Prostate gland (tissue), 2 donors: ENCODE measurements around the gene DOC2B.

Experiments
- POLR2A ChIP-seq: fragments of 450-650 bp; IDR thresholded peaks from one replicate; pipeline ENCODE4 v1.6.1; 2016; ENCODE audit warnings: antibody characterized with exemption, mild to moderate bottlenecking
- POLR2AphosphoS5 ChIP-seq: sonication (generic); formaldehyde crosslinking; IDR thresholded peaks from one replicate; pipeline ENCODE4 v1.6.1; 2017; ENCODE audit warnings: antibody characterized with exemption
- TF ChIP-seq, protein P1 (sequence below), 4 experiments: fragments of 200-600 bp in 2 of 4; fragments of 450-650 bp in 2 of 4; sonication (generic) in 2 of 4; IDR thresholded peaks; 1 replicate in 3 of 4; 2 replicates in 1 of 4; pipeline ENCODE4 v1.5.1; 2016 to 2019; ENCODE audit warnings: antibody characterized with exemption in 4 of 4, mild to moderate bottlenecking in 2 of 4, moderate library complexity in 2 of 4

DNA sequence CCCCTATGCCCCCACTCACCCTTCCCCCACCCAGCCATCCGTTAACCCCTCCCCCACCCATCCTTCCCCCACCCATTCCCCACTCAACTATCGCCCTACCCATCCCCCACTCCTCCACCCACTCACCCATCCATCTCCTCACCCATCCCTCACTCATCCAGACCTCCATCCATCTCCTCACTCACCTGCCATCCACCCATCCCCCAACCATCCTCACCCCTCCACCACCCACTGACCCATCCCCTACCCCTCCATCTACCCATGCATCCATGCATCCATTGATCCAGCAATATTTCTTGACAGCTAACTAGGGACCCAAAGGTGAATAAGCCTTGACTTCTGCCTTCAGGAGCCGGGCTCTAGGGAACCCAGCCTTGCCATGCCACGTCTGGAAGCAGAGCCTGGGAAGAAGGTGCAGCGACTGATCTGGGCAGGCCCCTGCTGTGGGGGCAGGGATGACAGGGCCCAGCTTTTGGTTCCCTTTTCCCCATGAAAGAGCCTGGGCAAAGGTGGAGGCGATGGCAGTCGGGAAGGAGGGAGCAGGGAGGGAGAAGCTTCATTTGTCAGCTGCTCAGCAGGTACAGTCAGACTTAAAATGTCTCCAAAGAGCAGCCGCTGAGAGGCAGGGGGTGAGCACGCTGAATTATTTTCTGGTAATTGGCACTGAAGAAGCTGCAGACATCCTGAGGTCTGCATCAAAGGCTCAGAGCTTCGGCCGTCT, 23.1 kb upstream of the DOC2B start:
- TF ChIP-seq, protein P1, sequence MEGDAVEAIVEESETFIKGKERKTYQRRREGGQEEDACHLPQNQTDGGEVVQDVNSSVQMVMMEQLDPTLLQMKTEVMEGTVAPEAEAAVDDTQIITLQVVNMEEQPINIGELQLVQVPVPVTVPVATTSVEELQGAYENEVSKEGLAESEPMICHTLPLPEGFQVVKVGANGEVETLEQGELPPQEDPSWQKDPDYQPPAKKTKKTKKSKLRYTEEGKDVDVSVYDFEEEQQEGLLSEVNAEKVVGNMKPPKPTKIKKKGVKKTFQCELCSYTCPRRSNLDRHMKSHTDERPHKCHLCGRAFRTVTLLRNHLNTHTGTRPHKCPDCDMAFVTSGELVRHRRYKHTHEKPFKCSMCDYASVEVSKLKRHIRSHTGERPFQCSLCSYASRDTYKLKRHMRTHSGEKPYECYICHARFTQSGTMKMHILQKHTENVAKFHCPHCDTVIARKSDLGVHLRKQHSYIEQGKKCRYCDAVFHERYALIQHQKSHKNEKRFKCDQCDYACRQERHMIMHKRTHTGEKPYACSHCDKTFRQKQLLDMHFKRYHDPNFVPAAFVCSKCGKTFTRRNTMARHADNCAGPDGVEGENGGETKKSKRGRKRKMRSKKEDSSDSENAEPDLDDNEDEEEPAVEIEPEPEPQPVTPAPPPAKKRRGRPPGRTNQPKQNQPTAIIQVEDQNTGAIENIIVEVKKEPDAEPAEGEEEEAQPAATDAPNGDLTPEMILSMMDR (IDR thresholded peaks at IDR 0.05), result no peak
- TF ChIP-seq POLR2A (no peak), POLR2AphosphoS5 (no peak)
